Osteoblast (primary cell): Measurements from ENCODE around the gene PPFIA1. TPM values are rescaled to one million over a fixed set of nuclear protein-coding genes. Genes with fewer than 3 reads are reported as not detected.

Experiments used
- DNase-seq: peaks from one replicate; pipeline ENCODE4 v3.0.0; 2011; ENCODE audit warnings: low spot score, mixed read lengths; ENCODE audit not compliant: insufficient read length; ENCODE audit errors: missing footprints
- H2AFZ ChIP-seq: 2 replicates; pipeline ENCODE4 v1.6.0; 2011; ENCODE audit warnings: mild to moderate bottlenecking, low read length
- H3K27ac ChIP-seq: 2 replicates; pipeline ENCODE4 v1.5.1; 2011; ENCODE audit warnings: mild to moderate bottlenecking, low read depth, low read length, moderate library complexity
- H3K27me3 ChIP-seq: 2 replicates; pipeline ENCODE4 v1.6.0; 2012; ENCODE audit warnings: mild to moderate bottlenecking, control low read depth, inconsistent platforms, low read length, moderate library complexity; ENCODE audit not compliant: insufficient read depth
- H3K36me3 ChIP-seq: 2 replicates; pipeline ENCODE4 v1.5.1; 2011; ENCODE audit warnings: mild to moderate bottlenecking, low read length, control low read depth, moderate library complexity; ENCODE audit not compliant: insufficient read depth
- H3K4me1 ChIP-seq: 2 replicates; pipeline ENCODE4 v1.5.1; 2011; ENCODE audit warnings: mild to moderate bottlenecking, low read length, control low read depth, moderate library complexity; ENCODE audit not compliant: insufficient read depth
- H3K4me2 ChIP-seq: 2 replicates; pipeline ENCODE4 v1.6.0; 2011; ENCODE audit warnings: mild to moderate bottlenecking, low read length; ENCODE audit not compliant: insufficient read depth
- H3K4me3 ChIP-seq: fragments of 200-600 bp; sonication (generic); 3 replicates; pipeline ENCODE4 v1.5.1; 2012; ENCODE audit warnings: mild to moderate bottlenecking, low read length, inconsistent platforms; ENCODE audit not compliant: insufficient read depth
- H3K79me2 ChIP-seq: 2 replicates; pipeline ENCODE4 v1.6.0; 2012; ENCODE audit warnings: mild to moderate bottlenecking, low read length, control low read depth, inconsistent platforms; ENCODE audit not compliant: insufficient read depth
- H3K9me3 ChIP-seq: 2 replicates; pipeline ENCODE4 v1.5.1; 2011; ENCODE audit warnings: low read depth, low read length, control low read depth
- H4K20me1 ChIP-seq: 2 replicates; pipeline ENCODE4 v1.6.0; 2012; ENCODE audit warnings: mild to moderate bottlenecking, low read length, control low read depth; ENCODE audit not compliant: insufficient read depth
- total RNA-seq: library from RNA; depleted of rRNA; stranded (reverse); fragments of >200 nt; gene quantifications from 2 replicates; pipeline ENCODE4 v1.2.3, GENCODE V29; 2012
- TF ChIP-seq, protein P1 (sequence below): IDR thresholded peaks from 2 replicates; pipeline ENCODE4 v1.5.1; 2011; ENCODE audit warnings: mild to moderate bottlenecking, low read depth, low read length, moderate library complexity; ENCODE audit errors: extremely low read depth

PPFIA1 gene
- total RNA-seq, 1 donor = 110 TPM

DNA sequence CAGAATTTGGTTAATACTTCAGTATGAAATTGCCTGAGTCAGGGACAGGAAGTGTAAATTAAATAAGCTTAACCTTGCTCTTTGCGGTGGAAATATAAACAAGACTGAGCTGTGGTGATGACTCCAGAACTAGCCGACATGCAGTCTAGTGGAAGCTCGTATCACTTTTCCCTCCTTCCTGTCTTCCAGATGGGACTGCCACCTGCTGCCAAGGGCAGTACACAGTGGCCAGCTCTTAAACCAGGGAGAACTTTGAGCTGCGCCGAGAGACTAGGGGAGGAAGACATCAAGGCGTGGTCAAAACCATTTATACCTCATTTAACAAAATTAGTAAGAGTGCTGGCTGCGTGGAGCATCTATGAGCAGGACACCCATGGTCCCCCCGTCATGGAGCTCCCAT lies 96.6 kb downstream of the PPFIA1 start:
- DNase-seq = no peak
- Histone ChIP-seq H3K27ac (no peak overlapping the region), H3K4me2 (no peak overlapping the region), H3K9me3 (no peaks in the 10 kb centered on the region), H3K4me1 (peaks cover 4% of the 10 kb centered on the region), H3K79me2 (peaks cover 13% of the 10 kb centered on the region), H2AFZ (no peak overlapping the region), H3K36me3 (peaks cover 33% of the 10 kb centered on the region), H4K20me1 (peaks cover 12% of the 10 kb centered on the region), H3K27me3 (no peaks in the 10 kb centered on the region), H3K4me3 (no peak overlapping the region)
- TF ChIP-seq, protein P1, sequence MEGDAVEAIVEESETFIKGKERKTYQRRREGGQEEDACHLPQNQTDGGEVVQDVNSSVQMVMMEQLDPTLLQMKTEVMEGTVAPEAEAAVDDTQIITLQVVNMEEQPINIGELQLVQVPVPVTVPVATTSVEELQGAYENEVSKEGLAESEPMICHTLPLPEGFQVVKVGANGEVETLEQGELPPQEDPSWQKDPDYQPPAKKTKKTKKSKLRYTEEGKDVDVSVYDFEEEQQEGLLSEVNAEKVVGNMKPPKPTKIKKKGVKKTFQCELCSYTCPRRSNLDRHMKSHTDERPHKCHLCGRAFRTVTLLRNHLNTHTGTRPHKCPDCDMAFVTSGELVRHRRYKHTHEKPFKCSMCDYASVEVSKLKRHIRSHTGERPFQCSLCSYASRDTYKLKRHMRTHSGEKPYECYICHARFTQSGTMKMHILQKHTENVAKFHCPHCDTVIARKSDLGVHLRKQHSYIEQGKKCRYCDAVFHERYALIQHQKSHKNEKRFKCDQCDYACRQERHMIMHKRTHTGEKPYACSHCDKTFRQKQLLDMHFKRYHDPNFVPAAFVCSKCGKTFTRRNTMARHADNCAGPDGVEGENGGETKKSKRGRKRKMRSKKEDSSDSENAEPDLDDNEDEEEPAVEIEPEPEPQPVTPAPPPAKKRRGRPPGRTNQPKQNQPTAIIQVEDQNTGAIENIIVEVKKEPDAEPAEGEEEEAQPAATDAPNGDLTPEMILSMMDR = no peak

DNA sequence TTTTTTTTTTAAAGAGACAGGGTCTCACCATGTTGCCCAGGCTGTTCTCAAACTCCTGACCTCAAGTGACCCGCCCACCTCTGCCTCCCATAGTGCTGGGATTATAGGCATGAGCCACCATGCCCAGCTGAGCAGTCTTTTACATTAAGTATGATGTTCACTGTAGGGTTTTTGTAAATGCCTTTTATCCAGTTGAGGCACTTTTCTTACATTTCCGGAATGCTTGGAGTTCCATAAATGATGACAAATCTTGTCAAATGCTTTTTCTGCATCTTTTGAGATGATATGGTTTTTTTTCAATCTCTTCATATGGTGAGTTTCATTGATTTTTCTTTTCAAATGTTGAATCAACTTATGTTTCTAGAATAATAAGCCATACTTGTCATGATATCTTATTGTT lies 98.5 kb downstream of the PPFIA1 start:
- Histone ChIP-seq H2AFZ (no peak overlapping the region), H3K4me1 (peaks cover 4% of the 10 kb centered on the region), H3K27ac (no peak overlapping the region), H3K4me2 (no peak overlapping the region), H3K4me3 (no peak overlapping the region), H3K36me3 (peaks cover 33% of the 10 kb centered on the region), H3K27me3 (no peaks in the 10 kb centered on the region), H4K20me1 (peaks cover 10% of the 10 kb centered on the region), H3K9me3 (no peaks in the 10 kb centered on the region), H3K79me2 (peaks cover 13% of the 10 kb centered on the region)
- DNase-seq = no peak
- TF ChIP-seq, protein P1 = no peak

DNA sequence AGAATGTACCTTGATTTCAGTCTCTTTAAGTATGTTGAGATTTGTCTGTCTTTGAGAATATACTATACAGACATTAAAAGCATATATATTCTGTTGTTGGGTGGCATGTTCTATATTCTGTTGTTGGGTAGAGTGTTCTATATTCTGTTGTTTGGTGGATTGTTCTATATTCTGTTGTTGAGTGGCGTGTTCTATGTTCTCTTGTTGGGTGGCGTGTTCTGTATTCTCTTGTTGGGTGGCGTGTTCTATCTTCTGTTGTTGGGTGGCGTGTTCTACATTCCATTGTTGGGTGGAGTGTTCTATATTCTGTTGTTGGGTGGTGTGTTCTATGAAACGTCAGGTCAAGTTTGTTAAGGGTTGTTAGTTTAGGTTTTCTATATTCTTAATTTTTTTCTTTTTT lies 100.8 kb downstream of the PPFIA1 start:
- Histone ChIP-seq H3K9me3 (no peaks in the 10 kb centered on the region), H3K4me1 (peaks cover 4% of the 10 kb centered on the region), H3K27ac (no peak overlapping the region), H3K4me3 (no peak overlapping the region), H3K27me3 (no peaks in the 10 kb centered on the region), H2AFZ (no peak overlapping the region), H3K79me2 (peaks cover 13% of the 10 kb centered on the region), H3K4me2 (no peak overlapping the region), H3K36me3 (peaks cover 40% of the 10 kb centered on the region), H4K20me1 (peaks cover 10% of the 10 kb centered on the region)
- TF ChIP-seq, protein P1 = no peak
- no peak for DNase-seq

DNA sequence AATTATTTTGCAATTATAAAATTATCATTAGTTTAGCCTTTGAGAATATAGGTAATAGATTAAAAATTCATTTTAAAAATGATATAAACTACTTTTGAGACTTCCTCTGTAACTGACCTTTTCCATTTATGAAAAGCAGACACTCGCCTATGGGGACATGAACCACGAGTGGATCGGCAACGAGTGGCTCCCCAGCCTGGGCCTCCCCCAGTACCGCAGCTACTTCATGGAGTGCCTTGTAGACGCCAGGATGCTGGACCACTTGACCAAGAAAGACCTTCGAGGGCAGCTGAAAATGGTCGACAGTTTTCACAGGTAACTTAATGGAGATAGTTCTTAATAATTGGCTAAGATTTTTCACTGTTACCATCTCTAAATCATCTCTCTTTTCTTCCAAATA lies 101.6 kb downstream of the PPFIA1 start:
- Histone ChIP-seq H3K79me2 (peaks cover 13% of the 10 kb centered on the region), H4K20me1 (peaks cover 10% of the 10 kb centered on the region), H2AFZ (no peak overlapping the region), H3K36me3 (peaks cover 47% of the 10 kb centered on the region), H3K27me3 (no peaks in the 10 kb centered on the region), H3K4me1 (peaks cover 4% of the 10 kb centered on the region), H3K4me2 (no peak overlapping the region), H3K27ac (no peak overlapping the region), H3K4me3 (no peak overlapping the region), H3K9me3 (no peaks in the 10 kb centered on the region)
- DNase-seq = no peak
- TF ChIP-seq, protein P1 = no peak
